Measurements from ENCODE around the gene KCNB1.

DNA sequence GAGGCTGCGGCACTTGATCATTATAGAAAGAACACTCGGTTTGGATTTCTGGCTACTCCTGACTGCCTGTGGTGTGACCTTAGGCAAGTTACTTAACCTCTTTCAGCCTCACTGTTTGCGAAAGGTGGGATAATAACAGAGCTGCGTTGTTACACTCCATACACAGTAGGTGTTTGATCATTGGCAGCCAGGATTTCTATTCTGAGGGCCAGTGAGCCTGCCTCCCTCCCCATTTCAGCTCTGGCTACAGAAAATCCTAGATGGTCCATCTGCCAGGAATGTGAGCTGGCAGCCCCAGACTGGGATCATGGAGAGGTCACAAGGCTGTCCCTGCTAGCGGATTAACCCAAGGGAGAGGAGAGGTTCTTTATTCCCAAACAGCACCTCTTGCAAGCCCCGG lies 2.7 kb downstream of the KCNB1 start:
- no peak for TF ChIP-seq POLR2AphosphoS5 (IDR thresholded peaks at IDR 0.05)
- TF ChIP-seq CTCF (IDR thresholded peaks at IDR 0.05): no peak

All from stomach (tissue), 4 donors.